Retinal pigment epithelial cell (primary cell): ENCODE results near the gene LRRK1.

Experiments used
- DNase-seq: peaks from one replicate; pipeline ENCODE4 v3.0.0-alpha.2; 2010; ENCODE audit warnings: low read depth
- H3K4me3 ChIP-seq: 2 replicates; pipeline ENCODE4 v1.5.1; 2011; ENCODE audit warnings: mild to moderate bottlenecking, low read length, control low read depth, moderate library complexity
- TF ChIP-seq, protein P1 (sequence below): conservative IDR thresholded peaks from 2 replicates; pipeline ENCODE4 v1.5.1; 2011; ENCODE audit warnings: low read depth, low read length, control low read depth, inconsistent platforms

LRRK1 gene

DNA sequence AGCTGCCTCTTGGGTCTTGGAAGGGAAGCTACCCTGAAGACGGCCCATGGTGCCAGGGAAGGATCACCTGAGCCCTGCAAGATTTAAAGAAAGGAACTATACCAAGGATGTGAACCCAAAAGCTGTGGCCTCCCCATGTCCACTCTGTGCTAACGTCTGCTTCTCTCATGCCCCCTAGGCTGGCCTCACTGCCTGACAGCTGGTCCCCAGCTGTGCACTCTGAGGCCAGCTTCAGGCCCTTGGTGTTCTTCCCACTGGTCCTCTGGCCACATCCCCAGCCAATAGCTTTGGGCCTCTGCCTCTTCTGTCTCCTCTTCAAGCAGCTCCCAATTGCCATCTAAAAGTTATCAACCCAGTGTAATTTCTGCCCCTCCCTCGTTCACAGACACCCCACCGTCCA is 5.2 kb upstream of the LRRK1 start:
- H3K4me3 ChIP-seq = no peak overlapping the region
- TF ChIP-seq, protein P1, sequence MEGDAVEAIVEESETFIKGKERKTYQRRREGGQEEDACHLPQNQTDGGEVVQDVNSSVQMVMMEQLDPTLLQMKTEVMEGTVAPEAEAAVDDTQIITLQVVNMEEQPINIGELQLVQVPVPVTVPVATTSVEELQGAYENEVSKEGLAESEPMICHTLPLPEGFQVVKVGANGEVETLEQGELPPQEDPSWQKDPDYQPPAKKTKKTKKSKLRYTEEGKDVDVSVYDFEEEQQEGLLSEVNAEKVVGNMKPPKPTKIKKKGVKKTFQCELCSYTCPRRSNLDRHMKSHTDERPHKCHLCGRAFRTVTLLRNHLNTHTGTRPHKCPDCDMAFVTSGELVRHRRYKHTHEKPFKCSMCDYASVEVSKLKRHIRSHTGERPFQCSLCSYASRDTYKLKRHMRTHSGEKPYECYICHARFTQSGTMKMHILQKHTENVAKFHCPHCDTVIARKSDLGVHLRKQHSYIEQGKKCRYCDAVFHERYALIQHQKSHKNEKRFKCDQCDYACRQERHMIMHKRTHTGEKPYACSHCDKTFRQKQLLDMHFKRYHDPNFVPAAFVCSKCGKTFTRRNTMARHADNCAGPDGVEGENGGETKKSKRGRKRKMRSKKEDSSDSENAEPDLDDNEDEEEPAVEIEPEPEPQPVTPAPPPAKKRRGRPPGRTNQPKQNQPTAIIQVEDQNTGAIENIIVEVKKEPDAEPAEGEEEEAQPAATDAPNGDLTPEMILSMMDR = no peak
- no peak for DNase-seq

DNA sequence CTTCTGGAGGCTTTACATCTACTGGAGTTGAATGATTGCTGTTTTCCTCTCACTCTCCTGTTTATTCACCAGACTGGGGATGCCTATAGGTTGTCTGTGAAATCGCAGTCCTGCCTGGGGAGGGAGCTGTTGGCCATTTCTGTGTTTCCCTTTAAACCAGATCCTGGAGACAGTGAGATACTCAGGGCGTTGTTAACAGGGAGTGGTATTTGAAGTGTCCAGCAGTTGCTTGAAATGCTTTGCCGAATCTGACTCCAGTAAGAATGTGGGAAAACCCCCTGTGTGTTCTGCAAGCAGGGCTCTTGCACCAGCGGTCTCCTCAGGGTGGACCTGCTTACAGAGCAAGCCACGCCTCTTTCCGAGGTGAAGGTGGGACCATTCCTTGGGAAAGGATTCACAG is 4.3 kb upstream of the LRRK1 start:
- DNase-seq = no peak
- TF ChIP-seq, protein P1 = peak; percentile 13
- no peak overlapping the region for H3K4me3 ChIP-seq

DNA sequence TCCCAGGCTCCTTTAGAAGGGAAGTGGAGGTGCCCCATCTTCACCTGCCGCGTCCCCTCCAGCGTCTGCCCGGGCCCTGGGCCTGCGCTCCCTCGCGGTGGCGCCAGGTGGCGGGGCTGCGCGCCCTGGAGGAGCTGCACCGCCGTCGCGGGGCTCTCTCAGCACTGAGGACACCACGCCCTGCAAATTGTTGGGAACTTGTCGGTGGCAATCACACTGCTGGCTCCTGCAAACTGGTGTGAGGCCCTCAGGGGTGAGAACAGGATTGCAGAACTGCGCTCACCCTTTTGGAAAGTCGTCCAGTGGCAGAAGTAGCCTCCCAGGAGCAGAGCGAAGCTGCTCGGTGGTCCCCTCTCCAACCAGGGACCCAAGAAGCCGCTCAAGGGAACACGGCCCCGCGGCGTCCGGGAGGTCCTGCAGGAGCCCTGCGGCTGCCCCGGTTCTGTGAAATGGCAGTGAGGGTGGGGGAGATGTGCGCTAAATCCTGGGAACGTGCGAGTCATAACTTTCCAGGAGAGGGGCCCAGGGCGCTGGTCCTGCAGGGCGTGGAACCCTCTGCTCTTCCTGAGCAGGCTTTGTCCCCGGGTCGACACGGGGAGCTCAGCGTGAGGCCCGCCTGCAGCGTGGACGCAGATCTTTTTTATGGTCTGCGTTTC is 995 bp upstream of the LRRK1 start:
- H3K4me3 ChIP-seq = peak overlapping the region; percentile 60
- TF ChIP-seq, protein P1 = peak; percentile 82
- no peak for DNase-seq

- peak overlapping the region; percentile 48 for H3K4me3 ChIP-seq
- no peak for DNase-seq
- TF ChIP-seq, protein P1 = no peak
Observed at GRCh38 chr15:100919481-100920405, 586 bp downstream of the LRRK1 start.

GRCh38 chr15:100920516-100921135 is 1.5 kb downstream of the LRRK1 start:
- TF ChIP-seq, protein P1 = no peak
- no peak overlapping the region for H3K4me3 ChIP-seq
- DNase-seq = no peak

- DNase-seq = no peak
- TF ChIP-seq, protein P1 = no peak
- no peak overlapping the region for H3K4me3 ChIP-seq
Observed at GRCh38 chr15:100922192-100923040, 3.3 kb downstream of the LRRK1 start.
